GM18870 (cell line): ENCODE measurements around the gene LGALS3BP.
"Not testable (repeated sequence)": the region's sequence is repeated elsewhere in the genome, so short reads cannot be mapped to it uniquely, and the experiment has no call there.

Experiments used
- ATAC-seq: cut with Tn5 transposase; IDR thresholded peaks from one replicate; pipeline ENCODE4 v1.9.1; 2021; ENCODE audit warnings: moderate library complexity; ENCODE audit not compliant: unreplicated experiment

LGALS3BP gene, protein sequence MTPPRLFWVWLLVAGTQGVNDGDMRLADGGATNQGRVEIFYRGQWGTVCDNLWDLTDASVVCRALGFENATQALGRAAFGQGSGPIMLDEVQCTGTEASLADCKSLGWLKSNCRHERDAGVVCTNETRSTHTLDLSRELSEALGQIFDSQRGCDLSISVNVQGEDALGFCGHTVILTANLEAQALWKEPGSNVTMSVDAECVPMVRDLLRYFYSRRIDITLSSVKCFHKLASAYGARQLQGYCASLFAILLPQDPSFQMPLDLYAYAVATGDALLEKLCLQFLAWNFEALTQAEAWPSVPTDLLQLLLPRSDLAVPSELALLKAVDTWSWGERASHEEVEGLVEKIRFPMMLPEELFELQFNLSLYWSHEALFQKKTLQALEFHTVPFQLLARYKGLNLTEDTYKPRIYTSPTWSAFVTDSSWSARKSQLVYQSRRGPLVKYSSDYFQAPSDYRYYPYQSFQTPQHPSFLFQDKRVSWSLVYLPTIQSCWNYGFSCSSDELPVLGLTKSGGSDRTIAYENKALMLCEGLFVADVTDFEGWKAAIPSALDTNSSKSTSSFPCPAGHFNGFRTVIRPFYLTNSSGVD

DNA sequence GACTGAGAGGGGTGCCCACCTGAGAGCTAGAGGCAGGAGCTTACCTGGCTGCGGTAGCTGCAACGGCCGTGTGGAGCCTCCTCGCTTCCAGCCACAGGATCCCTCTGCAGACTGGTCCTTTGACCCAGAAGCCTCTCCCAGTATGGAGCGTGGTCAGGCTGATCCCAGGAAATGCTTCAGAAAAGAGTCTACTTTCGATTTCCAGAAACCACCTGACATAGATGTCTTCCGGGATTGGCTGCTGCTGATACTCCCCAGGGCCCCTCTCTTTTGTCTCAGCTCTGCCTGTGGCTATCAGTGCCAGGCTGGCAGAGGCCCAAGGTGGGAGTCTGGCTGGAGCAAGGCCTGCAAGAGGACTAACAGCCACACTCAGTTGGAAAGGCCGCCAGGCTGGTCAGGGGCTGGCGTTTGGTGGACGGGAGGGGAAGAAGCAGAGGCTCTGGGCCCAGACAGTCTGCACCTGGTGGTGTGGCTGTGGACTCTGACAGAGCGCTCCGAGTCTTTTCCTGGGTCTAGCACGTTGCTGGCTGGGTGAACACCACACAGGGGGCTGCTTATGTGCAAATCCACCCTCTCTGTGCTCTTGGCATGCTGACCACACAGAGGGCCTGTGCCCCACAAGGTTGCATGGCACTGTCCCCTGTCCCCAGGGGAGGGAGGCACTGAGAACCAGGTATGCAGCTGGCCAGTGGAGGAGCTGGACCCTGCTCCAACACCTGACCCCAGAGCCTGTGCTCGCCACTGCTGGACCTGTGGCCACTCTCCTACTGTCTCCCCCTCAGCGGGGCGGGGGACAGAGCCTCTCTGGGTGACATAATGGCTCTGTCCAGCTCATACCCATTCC is at the start of gene LGALS3BP:
TSS of gene LGALS3BP (minus strand) at position 144 of the 844 bp plus-strand sequence. CDS start 2,732 bp downstream, outside the sequence.
- ATAC-seq, result no peak

DNA sequence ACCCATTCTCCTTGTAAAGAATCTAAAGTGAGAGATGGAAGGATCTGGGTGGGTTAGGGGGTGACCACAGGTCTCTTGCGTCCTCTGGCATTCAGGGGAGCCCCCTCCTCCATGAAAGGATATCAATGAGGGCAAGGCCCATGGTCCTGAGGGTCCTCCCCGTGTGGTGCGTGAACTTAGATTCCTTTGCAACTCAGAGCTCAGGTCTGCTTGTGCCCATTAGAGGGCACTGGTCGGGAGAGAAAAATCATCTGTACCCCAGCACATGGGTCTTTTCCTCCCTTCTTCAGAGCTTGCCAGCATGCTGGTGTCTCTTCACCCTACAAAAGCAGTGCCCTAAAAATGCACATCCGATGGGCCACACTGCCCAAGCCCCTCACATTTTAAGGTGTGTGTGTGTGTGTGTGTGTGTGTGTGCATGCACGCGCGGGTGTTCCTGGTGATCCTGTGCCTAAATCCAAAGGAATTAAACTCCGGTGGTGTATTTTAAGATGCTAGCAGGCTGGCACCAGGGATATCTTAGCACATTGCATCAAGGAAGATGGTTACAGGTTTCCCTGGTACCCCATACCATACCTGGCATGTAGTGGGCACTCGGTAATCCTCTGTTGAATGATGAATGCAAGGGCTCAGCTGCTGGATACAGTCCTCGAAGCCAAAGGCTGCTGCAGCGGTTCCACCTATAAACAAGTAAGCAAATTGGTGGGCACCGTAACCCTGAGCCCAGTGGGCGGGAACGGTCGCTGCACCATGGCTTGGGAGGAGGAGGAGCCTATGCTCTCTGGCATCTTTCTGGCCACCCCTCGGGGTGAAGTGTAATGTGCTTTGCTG is 49.0 kb upstream of the LGALS3BP start:
- ATAC-seq, result no peak

DNA sequence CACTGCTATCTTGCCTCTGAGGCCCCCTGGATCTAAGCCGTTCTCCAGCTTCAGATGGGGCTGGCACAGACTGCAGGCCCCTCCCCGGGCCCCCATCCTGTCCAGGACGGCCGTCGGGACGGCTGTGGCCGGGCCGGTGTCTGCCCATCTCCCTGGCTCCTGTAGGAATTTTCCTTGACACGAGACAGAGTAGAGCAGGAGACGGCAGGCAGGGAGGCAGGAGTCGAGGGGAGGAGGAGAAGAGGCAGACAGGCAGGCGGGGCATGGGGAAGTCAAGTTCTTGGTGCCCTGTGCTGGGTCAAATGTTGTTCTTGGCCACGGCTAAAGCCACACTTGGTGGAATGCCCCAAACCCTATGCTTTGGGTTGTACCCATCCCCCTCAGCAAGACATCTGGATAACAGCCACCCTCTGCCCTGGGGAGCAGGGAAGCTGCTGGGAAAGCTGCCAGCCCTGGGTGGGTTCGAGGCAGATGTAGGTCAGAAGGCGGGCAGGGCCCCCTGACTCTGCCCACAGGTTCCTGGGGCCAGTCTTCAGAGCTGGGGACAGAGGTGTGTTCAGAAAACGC is 48.3 kb upstream of the LGALS3BP start:
- ATAC-seq, result no peak

DNA sequence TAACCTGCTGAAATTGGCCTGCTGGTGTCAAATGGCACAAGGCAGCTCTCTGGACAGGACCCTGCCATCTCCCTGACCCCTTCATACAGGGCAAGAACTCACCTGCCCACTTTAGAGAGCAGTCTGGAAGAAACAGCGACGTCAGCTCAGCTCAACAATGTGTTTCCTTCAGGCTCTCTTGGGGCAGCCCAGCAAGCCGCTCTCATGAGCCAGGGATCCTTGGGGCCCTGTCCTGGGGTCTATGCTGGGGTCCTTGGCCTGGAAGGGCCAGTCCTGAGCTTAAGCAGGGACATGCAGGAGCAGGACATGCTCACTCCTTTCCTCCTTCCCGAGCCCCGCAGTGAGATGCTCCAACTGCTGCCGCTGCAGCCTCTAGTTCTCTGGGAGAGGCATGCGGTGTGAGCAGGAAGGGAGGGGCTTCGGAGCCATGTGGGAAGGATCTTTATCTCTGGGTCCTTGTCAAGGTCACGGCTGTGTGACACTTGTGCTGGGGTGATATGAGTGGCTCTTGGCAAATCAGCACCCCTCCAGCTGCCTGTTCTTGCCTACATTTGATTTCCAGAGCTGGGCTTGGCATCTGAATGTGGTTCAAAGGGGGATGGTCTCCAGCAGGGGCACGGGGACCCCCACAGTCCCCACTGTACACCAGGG is 47.7 kb upstream of the LGALS3BP start:
- ATAC-seq, result no peak

DNA sequence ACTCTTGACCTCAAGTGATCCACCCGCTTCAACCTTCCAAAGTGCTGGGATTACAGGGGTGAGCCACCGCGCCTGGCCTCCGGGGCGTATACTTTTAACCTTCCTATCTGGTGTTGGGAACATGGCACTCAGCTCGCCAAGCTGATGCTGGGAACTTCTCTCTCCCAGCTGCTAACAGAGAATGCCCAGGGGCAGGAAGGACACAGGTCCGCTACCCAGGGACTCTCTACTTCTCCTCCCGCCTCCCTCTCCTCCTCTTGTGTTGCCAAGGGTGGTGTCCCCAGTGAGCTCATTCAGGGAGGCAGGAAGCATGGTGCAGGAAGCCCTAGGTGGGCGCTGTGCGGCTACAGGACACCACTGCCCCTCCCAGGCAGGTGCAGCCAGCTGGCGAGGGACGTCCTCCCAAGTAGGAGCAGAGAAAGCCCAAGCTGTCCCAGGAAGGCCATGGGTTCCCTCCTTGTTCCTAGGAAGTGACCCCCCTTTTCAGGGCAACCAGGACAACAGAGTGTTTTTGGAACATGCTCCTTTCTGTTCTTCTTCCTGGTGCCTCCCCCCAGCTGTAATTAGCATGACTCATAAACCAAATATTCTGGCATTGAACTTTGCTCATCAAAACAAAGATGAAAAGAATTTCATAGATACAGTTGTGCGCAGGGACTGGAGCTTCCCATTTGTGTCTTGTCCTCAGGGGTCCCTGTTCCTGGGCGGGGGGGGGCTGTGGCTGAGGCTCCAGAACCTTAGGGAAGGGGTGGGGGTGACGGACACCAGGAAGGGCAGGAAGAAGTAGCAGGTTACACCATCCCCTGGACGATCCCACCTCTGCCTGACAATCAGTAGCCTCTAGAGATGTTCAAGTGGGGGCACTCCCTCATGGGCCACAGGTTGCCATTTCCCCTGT is 46.9 kb upstream of the LGALS3BP start:
- ATAC-seq, result no peak

DNA sequence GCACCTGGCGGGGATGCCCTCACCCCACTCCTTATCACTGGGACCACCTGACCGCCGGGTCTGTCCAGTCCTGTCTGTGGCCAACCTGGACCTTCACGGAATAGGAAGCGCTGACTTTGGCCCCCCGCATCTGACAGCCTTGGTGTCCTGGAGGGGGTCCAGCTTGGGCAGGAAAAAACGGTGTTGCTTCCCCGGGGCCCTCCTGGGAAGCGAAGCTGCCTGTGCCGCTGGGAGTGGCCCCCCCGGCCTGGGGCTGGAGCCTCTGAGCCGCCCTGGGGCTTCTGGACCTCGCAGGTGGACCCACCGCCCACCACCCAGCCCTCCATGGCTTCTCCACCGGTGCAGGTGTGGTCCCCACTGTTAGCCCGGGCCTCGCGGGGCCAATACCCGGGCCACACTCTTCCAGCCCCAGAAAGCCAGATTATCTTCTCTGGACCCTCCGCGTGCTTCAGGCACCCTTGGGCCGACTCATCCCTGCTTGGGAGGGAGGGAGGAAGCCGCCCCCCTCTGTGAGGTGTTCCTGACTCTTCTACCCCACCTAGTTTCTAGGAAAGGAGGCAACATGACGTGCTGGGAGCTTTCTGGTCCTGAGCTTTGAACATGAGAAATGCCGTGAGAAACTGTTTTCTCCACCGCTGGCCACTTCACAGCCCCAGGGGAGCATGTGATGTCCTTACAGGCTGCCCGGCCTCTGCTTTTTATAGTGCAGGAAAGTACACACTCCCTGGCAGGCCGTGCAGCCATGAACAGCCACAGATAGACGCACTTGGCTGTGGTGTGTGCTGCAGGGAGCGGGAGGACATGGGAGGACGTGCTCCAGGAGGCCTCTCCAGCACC is 45.4 kb upstream of the LGALS3BP start:
- ATAC-seq, result no peak

DNA sequence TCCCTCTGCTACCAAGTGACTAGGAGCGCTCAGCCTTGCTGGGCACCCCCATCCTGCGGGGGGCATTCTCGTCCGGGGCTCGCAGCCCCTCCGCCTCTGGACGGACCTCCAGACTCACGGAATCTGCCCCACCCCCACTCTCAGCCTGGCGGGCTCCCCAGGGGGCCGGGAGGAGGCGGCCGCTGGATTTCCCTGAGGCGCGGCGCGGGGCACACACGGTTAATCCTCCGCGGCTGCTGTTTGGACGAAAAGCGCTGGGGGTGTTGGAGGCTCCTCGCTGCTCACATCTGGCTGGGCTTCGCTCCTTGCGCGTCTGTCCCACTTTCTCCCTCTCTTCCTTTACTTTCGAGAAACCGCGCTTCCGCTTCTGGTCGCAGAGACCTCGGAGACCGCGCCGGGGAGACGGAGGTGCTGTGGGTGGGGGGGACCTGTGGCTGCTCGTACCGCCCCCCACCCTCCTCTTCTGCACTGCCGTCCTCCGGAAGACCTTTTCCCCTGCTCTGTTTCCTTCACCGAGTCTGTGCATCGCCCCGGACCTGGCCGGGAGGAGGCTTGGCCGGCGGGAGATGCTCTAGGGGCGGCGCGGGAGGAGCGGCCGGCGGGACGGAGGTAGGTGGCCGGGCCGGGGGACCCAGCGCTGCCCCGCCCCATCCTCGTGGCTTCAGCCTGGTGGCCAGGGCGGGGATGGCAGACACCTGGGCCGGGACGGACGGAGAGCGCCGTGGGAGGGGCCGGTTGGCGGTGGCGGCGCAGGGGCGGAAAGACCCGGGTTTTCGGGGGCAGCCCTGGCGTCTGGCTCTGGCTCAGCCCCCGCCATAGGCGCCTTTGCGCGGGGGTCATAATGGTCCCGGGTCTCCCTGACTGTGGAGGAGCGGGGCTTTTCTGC is 44.4 kb upstream of the LGALS3BP start, which contains the start of gene C1QTNF1:
TSS of gene C1QTNF1 (plus strand) at position 284 of the 886 bp plus-strand sequence. CDS start 19,800 bp downstream, outside the sequence.
- no peak for ATAC-seq

DNA sequence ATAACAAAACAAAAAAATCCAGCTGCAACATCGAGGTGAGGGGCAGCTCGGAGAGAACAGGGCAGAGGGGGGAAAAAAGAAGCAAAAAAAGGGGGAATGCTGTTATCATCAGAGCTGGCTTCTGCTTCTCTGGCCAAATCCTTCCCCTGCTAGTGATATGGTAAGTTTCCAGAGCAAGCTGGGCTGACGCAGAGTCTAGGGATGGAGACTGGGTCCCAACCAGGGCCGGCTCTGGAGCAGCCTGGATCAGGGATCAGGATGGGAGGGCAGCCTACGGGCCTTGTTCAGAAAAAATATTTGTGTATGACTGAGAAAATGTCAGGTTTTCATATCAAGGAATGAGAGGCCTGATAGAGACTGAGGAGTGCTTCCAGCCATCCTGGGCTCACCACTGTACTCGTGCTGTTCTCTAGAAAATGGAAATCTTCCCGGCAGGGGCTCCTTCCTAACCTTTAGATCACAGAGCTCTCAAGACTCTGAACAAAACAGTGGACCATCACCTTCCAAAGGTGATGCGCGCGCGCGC is 43.5 kb upstream of the LGALS3BP start:
- no peak for ATAC-seq

DNA sequence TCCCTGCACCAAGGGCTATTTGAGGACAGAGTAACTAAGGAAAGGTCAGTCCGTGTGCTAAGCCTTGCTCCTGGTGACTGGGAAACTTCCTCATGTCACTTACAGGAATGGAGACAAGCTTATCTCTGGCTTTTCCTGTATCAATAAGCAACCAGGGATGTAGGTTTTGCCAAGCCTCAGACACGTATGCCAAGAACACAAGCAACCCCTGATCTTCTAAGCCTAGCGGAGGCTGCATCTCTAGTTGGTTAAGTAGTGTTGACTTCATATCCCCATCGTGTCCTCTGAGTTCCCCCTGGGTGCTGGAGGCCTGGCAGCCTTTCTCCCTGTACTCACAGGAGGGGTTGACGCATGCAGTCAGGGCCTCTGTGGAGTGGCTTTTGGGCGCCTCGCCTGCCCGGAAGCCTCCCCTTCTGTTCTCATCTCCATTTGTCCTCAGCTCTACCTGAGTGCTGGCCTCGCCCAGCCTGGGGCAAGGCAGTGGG is 42.8 kb upstream of the LGALS3BP start:
- ATAC-seq, result no peak

DNA sequence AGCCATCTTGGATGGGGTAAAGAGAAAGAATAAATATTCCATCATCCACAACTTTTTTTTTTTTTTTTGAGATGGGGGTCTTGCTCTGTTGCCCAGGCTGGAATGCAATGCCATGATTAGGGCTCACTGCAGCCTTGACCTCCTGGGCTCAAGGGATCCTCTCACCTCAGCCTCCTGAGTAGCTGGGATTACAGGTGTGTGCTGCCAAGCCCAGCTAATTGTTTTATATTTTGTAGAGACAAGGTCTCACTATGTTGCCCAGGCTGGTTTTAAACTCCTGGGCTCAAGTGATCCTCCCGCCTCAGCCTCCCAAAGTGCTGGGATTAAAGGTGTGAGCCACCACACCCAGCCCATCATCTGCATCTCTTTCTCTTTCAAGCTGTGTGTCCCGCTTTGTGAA is 42.2 kb upstream of the LGALS3BP start:
- ATAC-seq, result not testable (repeated sequence)

DNA sequence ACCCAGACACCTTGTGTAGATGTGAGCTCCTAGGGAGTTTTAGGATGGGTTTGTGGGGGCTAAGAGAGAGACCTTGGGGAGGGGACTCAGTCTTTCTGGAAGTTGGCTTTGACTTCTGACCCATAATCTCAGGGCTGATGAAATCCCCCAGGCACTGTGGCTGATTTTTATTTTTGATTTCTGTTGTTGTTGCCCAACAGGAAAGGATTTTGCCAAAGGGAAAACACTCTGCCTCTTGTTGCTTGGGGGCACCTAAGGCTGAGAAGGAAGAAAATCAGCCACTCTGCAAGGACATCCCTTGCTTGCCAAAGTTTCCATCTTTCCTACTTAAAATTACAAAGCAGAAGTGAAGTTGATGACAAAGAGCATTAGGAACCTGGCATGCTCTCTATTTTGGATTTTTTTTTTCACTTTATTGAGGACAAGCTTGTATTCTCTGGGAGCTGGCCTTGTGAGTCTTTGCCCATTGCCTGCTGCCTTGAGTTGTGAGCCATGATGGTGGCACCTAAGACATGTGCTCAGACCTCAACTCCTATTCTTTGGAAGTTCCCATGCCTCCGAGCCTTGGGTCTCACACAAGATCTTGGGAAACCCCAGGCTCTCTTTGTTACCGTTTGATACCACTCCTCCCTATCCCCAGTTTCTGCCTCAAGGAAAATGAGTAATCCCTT is 41.0 kb upstream of the LGALS3BP start:
- no peak for ATAC-seq

DNA sequence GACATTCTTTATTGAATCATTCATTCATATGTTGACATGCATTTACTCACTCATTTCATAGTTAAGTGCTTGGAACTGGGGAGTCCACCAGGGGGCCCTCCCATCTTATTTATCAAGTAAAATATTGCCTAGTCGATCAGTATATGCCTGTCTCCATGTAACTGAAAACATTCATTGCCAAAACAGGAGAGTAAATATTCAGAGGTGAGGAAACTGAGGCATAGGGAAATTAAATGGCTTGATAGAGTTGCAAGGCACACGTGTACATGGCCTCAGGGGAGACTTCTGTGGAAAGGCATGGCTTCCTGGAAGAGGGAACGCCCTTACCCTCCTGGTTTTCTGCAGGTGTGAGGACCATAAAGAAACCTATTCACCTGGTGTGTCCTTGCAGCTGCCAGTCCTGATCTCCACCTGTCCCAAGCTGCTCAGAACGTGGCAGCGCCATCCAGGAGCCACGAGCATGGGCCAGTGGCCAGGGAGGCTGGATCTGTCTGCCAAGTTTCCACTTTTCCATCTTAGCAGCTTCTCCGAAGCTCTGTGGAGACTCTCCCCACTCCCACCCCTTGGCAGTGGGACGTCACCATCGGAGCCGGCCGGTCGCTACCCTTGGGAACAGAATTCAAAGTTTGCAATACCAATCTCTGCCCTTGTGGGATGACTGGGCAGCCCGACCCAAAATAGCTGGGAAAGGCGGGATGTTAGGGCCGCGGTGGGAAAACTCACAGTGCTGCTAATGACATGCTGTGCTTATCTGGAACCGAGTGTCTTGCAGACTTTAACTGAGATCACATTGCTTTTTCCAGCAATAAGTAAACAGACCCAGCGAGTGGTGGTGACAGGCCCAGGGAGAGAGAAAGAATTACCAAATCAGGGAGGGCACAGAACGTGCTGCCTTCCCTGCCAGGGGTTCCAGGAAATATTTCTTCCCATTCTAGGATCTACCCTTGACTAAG is 40.2 kb upstream of the LGALS3BP start:
- ATAC-seq, result no peak

DNA sequence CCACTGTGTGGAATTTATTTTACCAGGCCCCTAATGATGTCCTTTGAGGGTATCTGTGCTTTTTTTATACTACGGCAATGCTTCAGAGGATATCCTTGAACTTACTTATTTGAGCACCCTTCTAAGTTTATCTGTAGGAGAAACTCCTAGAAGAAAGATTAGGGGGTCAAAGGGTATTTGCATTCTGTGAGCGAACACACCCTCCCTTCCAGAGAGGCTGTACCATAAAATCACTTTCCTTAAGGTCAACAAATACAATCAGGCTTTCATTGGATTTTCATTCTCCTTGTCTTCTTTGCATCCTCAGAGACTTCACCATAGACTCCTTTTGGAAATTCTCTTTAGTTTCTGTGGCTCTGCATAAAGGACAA is 39.5 kb upstream of the LGALS3BP start:
- ATAC-seq, result no peak

DNA sequence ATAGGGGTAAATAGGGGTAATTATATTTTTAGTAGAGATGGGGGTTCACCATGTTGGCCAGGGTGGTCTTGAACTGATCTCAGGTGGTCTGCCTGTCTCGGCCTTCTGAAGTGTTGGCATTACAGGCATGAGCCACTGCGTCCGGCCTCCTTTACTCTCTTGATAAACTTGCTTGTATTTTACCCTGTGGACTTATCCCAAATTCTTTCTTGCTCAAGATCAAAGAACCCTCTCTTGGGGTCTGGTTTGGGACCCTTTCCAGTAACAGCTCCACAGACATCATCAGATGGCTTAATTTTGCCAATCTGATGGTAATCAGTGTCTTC is 38.6 kb upstream of the LGALS3BP start:
- no peak for ATAC-seq
